GM12892 (cell line): ENCODE data around the gene LMAN2.

Experiments
- POLR2A ChIP-seq: IDR thresholded peaks from 2 replicates; pipeline ENCODE4 v1.6.1; 2011; ENCODE audit warnings: low read depth, low read length, control low read depth
- POLR2AphosphoS5 ChIP-seq: IDR thresholded peaks from 2 replicates; pipeline ENCODE4 v1.6.1; 2011; ENCODE audit warnings: low read depth, low read length, control low read depth
- TAF1 ChIP-seq: IDR thresholded peaks from 2 replicates; pipeline ENCODE4 v1.6.1; 2011; ENCODE audit warnings: low read depth, mild to moderate bottlenecking, control low read depth, low read length, borderline replicate concordance

- TF ChIP-seq POLR2AphosphoS5 (no peak), POLR2A (no peak), TAF1 (no peak)
Observed at GRCh38 chr5:177319913-177320588, 31.4 kb downstream of the LMAN2 start.
